HUES6 (cell line): Measurements from ENCODE around the gene MPST.
"Not testable (repeated sequence)": the region's sequence is repeated elsewhere in the genome, so short reads cannot be mapped to it uniquely, and the experiment has no call there.

Experiments
- H3K27ac ChIP-seq: 2 replicates; pipeline ENCODE4 v1.7.0; 2013; ENCODE audit warnings: low read depth, mild to moderate bottlenecking, low read length, inconsistent platforms
- H3K27me3 ChIP-seq: 2 replicates; pipeline ENCODE4 v1.6.1; 2013; ENCODE audit warnings: low read length; ENCODE audit not compliant: control insufficient read depth, insufficient read depth
- H3K36me3 ChIP-seq: 2 replicates; pipeline ENCODE4 v1.6.1; 2013; ENCODE audit warnings: low read length; ENCODE audit not compliant: control insufficient read depth, insufficient read depth
- H3K4me1 ChIP-seq: 2 replicates; pipeline ENCODE4 v1.6.1; 2013; ENCODE audit warnings: low read length; ENCODE audit not compliant: control insufficient read depth, insufficient read depth
- H3K4me3 ChIP-seq: 2 replicates; pipeline ENCODE4 v1.5.1; 2013; ENCODE audit warnings: low read depth, low read length
- H3K9ac ChIP-seq: one replicate; pipeline ENCODE4 v1.6.1; 2013; ENCODE audit warnings: mild to moderate bottlenecking, low read length
- H3K9me3 ChIP-seq: 2 replicates; pipeline ENCODE4 v1.6.1; 2013; ENCODE audit warnings: low read depth, low read length; ENCODE audit not compliant: control insufficient read depth, insufficient read depth

Gene MPST

GRCh38 chr22:37065180-37065579 is 45.6 kb downstream of the MPST start:
- H3K4me3 ChIP-seq, result no peak overlapping the region
- H3K9me3 ChIP-seq, result no peaks in the 10 kb centered on the region
- H3K4me1 ChIP-seq, result peaks cover 16% of the 10 kb centered on the region
- no peak overlapping the region for H3K27ac ChIP-seq
- peaks cover 3% of the 10 kb centered on the region; the same call in 1 of the 2 replicates for H3K36me3 ChIP-seq
- H3K27me3 ChIP-seq, result peaks cover 39% of the 10 kb centered on the region
- no peak overlapping the region for H3K9ac ChIP-seq

GRCh38 chr22:37065961-37066360 is 46.4 kb downstream of the MPST start:
- Histone ChIP-seq H3K4me3 (no peak overlapping the region), H3K36me3 (no peaks in the 10 kb centered on the region), H3K27ac (no peak overlapping the region), H3K4me1 (peaks cover 16% of the 10 kb centered on the region), H3K9ac (no peak overlapping the region), H3K9me3 (no peaks in the 10 kb centered on the region), H3K27me3 (peaks cover 47% of the 10 kb centered on the region)

GRCh38 chr22:37067428-37067827 is 47.9 kb downstream of the MPST start:
- H3K9me3 ChIP-seq, result peaks cover 6% of the 10 kb centered on the region; the same call in 1 of the 2 replicates
- peaks cover 9% of the 10 kb centered on the region for H3K4me1 ChIP-seq
- H3K27me3 ChIP-seq, result peaks cover 62% of the 10 kb centered on the region
- H3K36me3 ChIP-seq, result no peaks in the 10 kb centered on the region
- no peak overlapping the region for H3K4me3 ChIP-seq
- no peak overlapping the region for H3K27ac ChIP-seq
- H3K9ac ChIP-seq, result no peak overlapping the region

- no peaks in the 10 kb centered on the region for H3K4me1 ChIP-seq
- H3K27ac ChIP-seq, result no peak overlapping the region
- H3K9ac ChIP-seq, result no peak overlapping the region
- peaks cover 11% of the 10 kb centered on the region; the same call in 1 of the 2 replicates for H3K9me3 ChIP-seq
- peak overlapping the region; percentile 51 for H3K4me3 ChIP-seq
- no peaks in the 10 kb centered on the region for H3K36me3 ChIP-seq
- H3K27me3 ChIP-seq, result peaks cover 75% of the 10 kb centered on the region
These were observed 49.3 kb downstream of the MPST start for GRCh38 chr22:37068859-37069258.

- no peaks in the 10 kb centered on the region for H3K4me1 ChIP-seq
- H3K9ac ChIP-seq, result no peak overlapping the region
- peaks cover 11% of the 10 kb centered on the region; the same call in 1 of the 2 replicates for H3K9me3 ChIP-seq
- H3K36me3 ChIP-seq, result no peaks in the 10 kb centered on the region
- peaks cover 80% of the 10 kb centered on the region for H3K27me3 ChIP-seq
- peak overlapping the region; percentile 51 for H3K4me3 ChIP-seq
- H3K27ac ChIP-seq, result no peak overlapping the region
These were observed 49.8 kb downstream of the MPST start for GRCh38 chr22:37069319-37069718.

GRCh38 chr22:37069719-37070118 is 50.2 kb downstream of the MPST start:
- no peak overlapping the region for H3K9ac ChIP-seq
- H3K27me3 ChIP-seq, result peaks cover 84% of the 10 kb centered on the region
- H3K36me3 ChIP-seq, result no peaks in the 10 kb centered on the region
- peaks cover 11% of the 10 kb centered on the region; the same call in 1 of the 2 replicates for H3K9me3 ChIP-seq
- no peaks in the 10 kb centered on the region for H3K4me1 ChIP-seq
- H3K27ac ChIP-seq, result no peak overlapping the region
- no peak overlapping the region for H3K4me3 ChIP-seq

- no peak overlapping the region for H3K4me3 ChIP-seq
- H3K36me3 ChIP-seq, result no peaks in the 10 kb centered on the region
- no peak overlapping the region for H3K9ac ChIP-seq
- peaks cover 11% of the 10 kb centered on the region; the same call in 1 of the 2 replicates for H3K9me3 ChIP-seq
- H3K27ac ChIP-seq, result no peak overlapping the region
- no peaks in the 10 kb centered on the region for H3K4me1 ChIP-seq
- H3K27me3 ChIP-seq, result peaks cover 90% of the 10 kb centered on the region
These were observed 50.8 kb downstream of the MPST start for GRCh38 chr22:37070334-37070733.

GRCh38 chr22:37070744-37071143 is 51.2 kb downstream of the MPST start:
- Histone ChIP-seq H3K9me3 (peaks cover 11% of the 10 kb centered on the region; the same call in 1 of the 2 replicates), H3K4me3 (no peak overlapping the region), H3K27me3 (peaks cover 91% of the 10 kb centered on the region), H3K4me1 (no peaks in the 10 kb centered on the region), H3K36me3 (no peaks in the 10 kb centered on the region), H3K9ac (no peak overlapping the region), H3K27ac (no peak overlapping the region)

GRCh38 chr22:37071850-37072592 is 52.5 kb downstream of the MPST start:
- H3K9ac ChIP-seq, H3K4me1 ChIP-seq, H3K27ac ChIP-seq, H3K36me3 ChIP-seq, H3K4me3 ChIP-seq: not testable (repeated sequence)
- H3K27me3 ChIP-seq, result peaks cover 93% of the 10 kb centered on the region
- peaks cover 11% of the 10 kb centered on the region; the same call in 1 of the 2 replicates for H3K9me3 ChIP-seq

GRCh38 chr22:37072673-37073072 is 53.1 kb downstream of the MPST start:
- H3K4me3 ChIP-seq, result no peak overlapping the region
- peaks cover 11% of the 10 kb centered on the region; the same call in 1 of the 2 replicates for H3K9me3 ChIP-seq
- H3K4me1 ChIP-seq, result no peaks in the 10 kb centered on the region
- no peak overlapping the region for H3K9ac ChIP-seq
- no peaks in the 10 kb centered on the region for H3K36me3 ChIP-seq
- no peak overlapping the region for H3K27ac ChIP-seq
- H3K27me3 ChIP-seq, result peaks cover 93% of the 10 kb centered on the region

- Histone ChIP-seq H3K27me3 (peaks cover 79% of the 10 kb centered on the region), H3K9me3 (peaks cover 11% of the 10 kb centered on the region; the same call in 1 of the 2 replicates)
These were observed 55.0 kb downstream of the MPST start for GRCh38 chr22:37074537-37074936.

More at GRCh38 chr22:37074537-37074936, 55.0 kb downstream of the MPST start:
- Histone ChIP-seq H3K4me3 (no peak overlapping the region), H3K4me1 (peaks cover 8% of the 10 kb centered on the region), H3K9ac (no peak overlapping the region), H3K36me3 (no peaks in the 10 kb centered on the region), H3K27ac (no peak overlapping the region)
